ENCODE measurements around the gene TRDN. TPM values are rescaled to one million over a fixed set of nuclear protein-coding genes. Genes with fewer than 3 reads are reported as not detected.

TRDN gene
- total RNA-seq, 1 donor from 2014 or later, result not detected

DNA sequence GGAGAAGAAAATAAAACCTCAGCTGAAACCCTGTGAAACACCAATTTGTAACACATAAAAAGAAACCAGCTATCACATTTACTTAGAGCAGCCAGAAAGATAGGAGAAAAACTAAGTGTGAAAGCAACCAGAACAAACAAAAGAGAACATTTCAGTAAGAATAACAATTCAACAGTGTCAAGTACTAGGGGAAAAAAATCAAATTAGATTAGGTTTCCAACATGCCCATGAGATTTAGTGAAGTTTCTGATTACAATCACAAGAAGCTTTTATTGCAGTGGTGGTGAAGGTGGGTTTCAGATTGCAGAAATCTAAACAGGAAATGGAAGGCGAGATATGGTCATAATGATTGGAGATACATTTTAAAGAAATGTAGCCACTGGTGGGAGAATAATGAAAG, 22.1 kb upstream of the TRDN start:
- intact Hi-C loops (cut with DNase I), result no loop called here
- no peak for DNase-seq (ENCODE audit: low spot score in 2 of 2)
- TF ChIP-seq, protein P1, sequence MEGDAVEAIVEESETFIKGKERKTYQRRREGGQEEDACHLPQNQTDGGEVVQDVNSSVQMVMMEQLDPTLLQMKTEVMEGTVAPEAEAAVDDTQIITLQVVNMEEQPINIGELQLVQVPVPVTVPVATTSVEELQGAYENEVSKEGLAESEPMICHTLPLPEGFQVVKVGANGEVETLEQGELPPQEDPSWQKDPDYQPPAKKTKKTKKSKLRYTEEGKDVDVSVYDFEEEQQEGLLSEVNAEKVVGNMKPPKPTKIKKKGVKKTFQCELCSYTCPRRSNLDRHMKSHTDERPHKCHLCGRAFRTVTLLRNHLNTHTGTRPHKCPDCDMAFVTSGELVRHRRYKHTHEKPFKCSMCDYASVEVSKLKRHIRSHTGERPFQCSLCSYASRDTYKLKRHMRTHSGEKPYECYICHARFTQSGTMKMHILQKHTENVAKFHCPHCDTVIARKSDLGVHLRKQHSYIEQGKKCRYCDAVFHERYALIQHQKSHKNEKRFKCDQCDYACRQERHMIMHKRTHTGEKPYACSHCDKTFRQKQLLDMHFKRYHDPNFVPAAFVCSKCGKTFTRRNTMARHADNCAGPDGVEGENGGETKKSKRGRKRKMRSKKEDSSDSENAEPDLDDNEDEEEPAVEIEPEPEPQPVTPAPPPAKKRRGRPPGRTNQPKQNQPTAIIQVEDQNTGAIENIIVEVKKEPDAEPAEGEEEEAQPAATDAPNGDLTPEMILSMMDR (IDR thresholded peaks at IDR 0.05), result no peak

DNA sequence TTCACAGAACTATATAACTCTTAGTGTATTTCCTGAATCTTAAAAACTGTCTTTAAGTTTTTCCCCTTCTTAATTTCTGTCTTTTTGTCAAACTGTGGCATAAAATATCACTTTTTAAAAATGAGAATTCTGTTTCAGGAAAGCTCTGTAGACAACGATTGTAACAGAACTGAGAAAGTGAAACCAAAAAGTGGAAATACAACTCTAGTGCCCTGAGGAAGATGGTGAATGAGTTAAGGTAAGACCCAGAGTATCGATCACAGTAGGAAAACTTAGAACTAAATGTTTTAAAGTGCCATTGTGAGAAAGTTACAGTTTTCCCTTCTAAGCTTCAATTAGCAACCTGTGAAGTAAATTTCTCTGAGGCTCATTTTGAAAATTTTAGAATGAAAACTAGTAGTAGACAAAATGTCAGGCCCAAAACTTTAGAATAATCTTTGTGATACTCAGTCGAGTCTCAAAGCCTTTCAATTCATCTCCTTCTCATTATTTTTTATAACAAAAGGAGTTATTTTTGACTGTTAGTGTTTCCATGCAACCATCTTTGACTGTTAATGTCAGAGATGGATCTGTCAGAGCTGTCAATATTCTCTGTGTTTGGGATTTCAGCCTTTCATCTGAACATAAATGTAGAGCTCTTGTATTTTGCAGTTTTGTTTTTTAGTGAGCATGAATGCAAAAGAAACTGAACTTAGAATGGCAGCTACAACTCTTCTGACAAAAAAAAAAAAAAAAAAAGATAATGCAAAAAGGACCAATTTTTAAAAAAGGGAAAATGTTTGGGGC, 19.0 kb upstream of the TRDN start:
- Histone ChIP-seq H3K4me1 (no peaks in the 10 kb centered on the region), H3K4me3 (peak overlapping the region; percentile 19 to 41), H3K36me3 (no peaks in the 10 kb centered on the region), H3K27ac (no peak overlapping the region), H3K9me3 (no peaks in the 10 kb centered on the region), H3K27me3 (no peaks in the 10 kb centered on the region)
- no peak for DNase-seq (ENCODE audit: low spot score in 2 of 2)
- intact Hi-C loops (cut with DNase I), result no loop called here
- TF ChIP-seq, protein P1 (IDR thresholded peaks at IDR 0.05), result no peak

More for the DNA sequence above, 22.1 kb upstream of the TRDN start:
- H3K27me3 ChIP-seq, result no peaks in the 10 kb centered on the region
- no peaks in the 10 kb centered on the region for H3K9me3 ChIP-seq
- no peaks in the 10 kb centered on the region for H3K4me1 ChIP-seq
- H3K4me3 ChIP-seq, result no peak overlapping the region
- H3K27ac ChIP-seq, result no peak overlapping the region
- no peaks in the 10 kb centered on the region for H3K36me3 ChIP-seq

DNA sequence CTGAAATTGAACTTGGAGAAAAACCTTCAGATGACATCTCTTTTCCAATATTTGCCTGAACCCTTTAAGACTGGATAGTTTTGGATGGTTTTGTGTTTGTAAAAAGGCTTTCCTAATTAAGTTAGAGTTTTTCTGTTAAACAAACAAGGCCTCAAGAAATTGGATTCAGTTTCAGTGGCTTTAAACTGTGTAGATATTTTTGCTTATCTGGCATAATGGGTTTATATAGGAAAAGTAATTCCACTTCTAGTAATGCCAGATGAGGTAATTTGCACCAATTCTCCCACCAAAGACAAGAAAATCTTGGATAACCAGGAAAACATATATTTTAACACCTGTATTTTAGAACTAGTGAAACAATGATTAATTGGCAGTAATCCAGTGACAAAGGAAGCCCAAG, 12.0 kb upstream of the TRDN start:
- H3K27me3 ChIP-seq, result no peaks in the 10 kb centered on the region
- no peaks in the 10 kb centered on the region for H3K9me3 ChIP-seq
- H3K4me3 ChIP-seq, result no peak overlapping the region
- no peak for DNase-seq (ENCODE audit: low spot score in 2 of 2)
- intact Hi-C loops (cut with DNase I), result no loop called here
- TF ChIP-seq, protein P1 (IDR thresholded peaks at IDR 0.05), result no peak
- H3K4me1 ChIP-seq, result no peaks in the 10 kb centered on the region
- H3K36me3 ChIP-seq, result no peaks in the 10 kb centered on the region
- H3K27ac ChIP-seq, result no peak overlapping the region

DNA sequence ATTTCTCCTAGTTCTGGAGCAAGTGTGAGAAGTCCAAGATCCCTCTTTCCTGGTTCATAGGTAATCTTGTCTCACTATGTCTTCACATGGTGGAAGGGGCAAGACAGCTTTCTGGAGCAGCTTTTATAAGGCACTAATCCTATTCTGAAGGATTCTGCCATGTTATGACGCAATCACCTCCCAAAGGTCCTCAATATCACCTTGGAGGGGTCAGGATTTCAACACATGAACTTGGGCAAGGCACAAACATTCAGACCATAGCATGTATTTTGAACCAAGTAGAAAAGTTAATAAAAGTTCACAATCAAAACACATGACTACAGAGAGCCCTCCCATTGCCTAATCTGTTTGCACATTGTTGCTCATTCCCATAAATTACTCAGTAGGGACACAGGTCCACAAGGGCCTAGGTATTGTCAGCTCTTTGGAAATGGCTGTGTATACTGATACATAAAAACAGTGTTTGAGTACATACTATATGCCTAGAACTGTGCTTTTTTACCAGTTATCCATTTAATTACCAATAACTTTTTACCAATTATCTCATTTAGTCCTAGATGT, 11.3 kb upstream of the TRDN start:
- intact Hi-C loops (cut with DNase I), result no loop called here
- Histone ChIP-seq H3K36me3 (no peaks in the 10 kb centered on the region), H3K9me3 (no peaks in the 10 kb centered on the region), H3K27me3 (no peaks in the 10 kb centered on the region), H3K27ac (no peak overlapping the region), H3K4me1 (no peaks in the 10 kb centered on the region), H3K4me3 (no peak overlapping the region)
- DNase-seq (ENCODE audit: low spot score in 2 of 2), result no peak
- TF ChIP-seq, protein P1 (IDR thresholded peaks at IDR 0.05), result no peak

DNA sequence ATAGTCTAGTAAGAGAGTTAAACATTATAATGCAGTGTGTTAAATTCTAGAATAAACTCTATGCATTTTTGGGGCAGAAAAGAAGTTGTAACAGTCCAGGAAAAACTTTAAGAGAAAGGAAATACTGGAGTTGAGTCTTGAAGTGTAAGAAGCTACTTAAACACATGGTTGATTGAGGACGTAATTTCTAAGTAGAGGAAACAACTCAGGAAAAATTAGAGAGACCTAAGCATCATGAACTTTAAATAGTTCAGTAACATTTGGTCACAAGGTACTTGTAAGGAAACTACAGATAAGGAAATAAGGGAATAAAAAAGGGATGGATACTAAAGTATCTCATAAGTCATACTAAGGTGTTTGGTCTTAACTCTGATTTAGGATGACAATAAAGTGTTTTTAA, 4.7 kb upstream of the TRDN start:
- H3K4me1 ChIP-seq, result no peaks in the 10 kb centered on the region
- intact Hi-C loops (cut with DNase I), result no loop called here
- H3K9me3 ChIP-seq, result no peaks in the 10 kb centered on the region
- no peak for DNase-seq (ENCODE audit: low spot score in 2 of 2)
- no peak overlapping the region for H3K4me3 ChIP-seq
- no peak overlapping the region for H3K27ac ChIP-seq
- no peaks in the 10 kb centered on the region for H3K27me3 ChIP-seq
- no peaks in the 10 kb centered on the region for H3K36me3 ChIP-seq
- TF ChIP-seq, protein P1 (IDR thresholded peaks at IDR 0.05), result no peak

Data from ascending aorta (tissue), 2 donors.